SK-N-MC (cell line): ENCODE measurements around the gene TBC1D25.
"Not testable (repeated sequence)": the region's sequence is repeated elsewhere in the genome, so short reads cannot be mapped to it uniquely, and the experiment has no call there.

ENCODE experiments used
- EZH2 ChIP-seq: fragments of 200-600 bp; sonication (generic); IDR thresholded peaks from one replicate; pipeline ENCODE4 v1.6.1; 2017; ENCODE audit warnings: antibody characterized with exemption
- POLR2AphosphoS5 ChIP-seq: IDR thresholded peaks from 2 replicates; pipeline ENCODE4 v1.6.1; 2012; ENCODE audit warnings: mild to moderate bottlenecking, low read depth, low read length, borderline replicate concordance

- TF ChIP-seq POLR2AphosphoS5, EZH2: not testable (repeated sequence)
Observed at GRCh38 chrX:48519481-48519880, 20.0 kb upstream of the TBC1D25 start.
